Right atrium auricular region (tissue), 2 donors: ENCODE results near the gene TRIAP1. TPM values are rescaled to one million over a fixed set of nuclear protein-coding genes. Genes with fewer than 3 reads are reported as not detected.

Source experiments
- DNase-seq: peaks from one replicate; pipeline ENCODE4 v3.0.0-alpha.2; 2019; ENCODE audit warnings: low spot score
- H3K27ac ChIP-seq, 2 donors: fragments of 200-600 bp; sonication (generic); 1 replicate in 1 of 2; 2 replicates in 1 of 2; pipeline ENCODE4 v1.5.1; 2016 to 2019
- H3K27me3 ChIP-seq, 2 donors: fragments of 200-600 bp; sonication (generic); one replicate each; pipeline versions ENCODE4 v1.5.1 to v1.6.0; 2017 to 2019
- H3K36me3 ChIP-seq: fragments of 200-600 bp; sonication (generic); one replicate; pipeline ENCODE4 v1.5.1; 2016
- H3K4me1 ChIP-seq, 2 donors: fragments of 200-600 bp; sonication (generic); one replicate each; pipeline versions ENCODE4 v1.5.1 to v1.6.0; 2017 to 2019
- H3K4me3 ChIP-seq, 2 donors: fragments of 200-600 bp; sonication (generic); 1 replicate in 1 of 2; 2 replicates in 1 of 2; pipeline ENCODE4 v1.5.1; 2017 to 2019; ENCODE audit warnings: mild to moderate bottlenecking in 1 of 2, moderate library complexity in 1 of 2
- H3K9me3 ChIP-seq, 2 donors: fragments of 200-600 bp; sonication (generic); one replicate each; pipeline ENCODE4 v1.5.1; 2019
- CTCF ChIP-seq, 2 donors: fragments of 200-600 bp; sonication (generic); IDR thresholded peaks; one replicate each; pipeline ENCODE4 v1.5.1; 2019; ENCODE audit warnings: antibody characterized with exemption in 2 of 2
- total RNA-seq, 2 donors: library from RNA; depleted of rRNA; stranded (reverse); fragments of >200 nt; gene quantifications; one replicate each; pipeline ENCODE4 v1.1.0, GENCODE V29; 2016

TRIAP1 gene
- total RNA-seq, 2 donors from 2014 or later: 8.9 to 9.2 TPM

- Histone ChIP-seq H3K9me3 (no peaks in the 10 kb centered on the region), H3K27me3 (no peaks in the 10 kb centered on the region), H3K4me3 (no peak overlapping the region), H3K36me3 (no peaks in the 10 kb centered on the region), H3K27ac (no peak overlapping the region), H3K4me1 (no peaks in the 10 kb centered on the region)
- no peak for TF ChIP-seq CTCF (IDR thresholded peaks at IDR 0.05)
- no peak for DNase-seq
These were observed 39.6 kb downstream of the TRIAP1 start for GRCh38 chr12:120406553-120406952.

GRCh38 chr12:120406069-120406468 lies 40.1 kb downstream of the TRIAP1 start:
- DNase-seq: no peak
- no peak overlapping the region for H3K4me3 ChIP-seq
- no peak overlapping the region for H3K27ac ChIP-seq
- H3K36me3 ChIP-seq: no peaks in the 10 kb centered on the region
- H3K27me3 ChIP-seq: no peaks in the 10 kb centered on the region
- TF ChIP-seq CTCF (IDR thresholded peaks at IDR 0.05): no peak
- H3K9me3 ChIP-seq: no peaks in the 10 kb centered on the region
- no peaks in the 10 kb centered on the region for H3K4me1 ChIP-seq

GRCh38 chr12:120404271-120404670 lies 41.9 kb downstream of the TRIAP1 start:
- no peak for TF ChIP-seq CTCF (IDR thresholded peaks at IDR 0.05)
- no peak for DNase-seq

GRCh38 chr12:120403869-120404268 lies 42.3 kb downstream of the TRIAP1 start:
- no peak for DNase-seq
- no peak for TF ChIP-seq CTCF (IDR thresholded peaks at IDR 0.05)

More at GRCh38 chr12:120404271-120404670, 41.9 kb downstream of the TRIAP1 start:
- Histone ChIP-seq H3K9me3 (no peaks in the 10 kb centered on the region), H3K36me3 (no peaks in the 10 kb centered on the region), H3K27ac (no peak overlapping the region), H3K27me3 (no peaks in the 10 kb centered on the region), H3K4me3 (no peak overlapping the region), H3K4me1 (no peaks in the 10 kb centered on the region)

GRCh38 chr12:120402217-120402616 lies 44.0 kb downstream of the TRIAP1 start:
- H3K4me1 ChIP-seq: no peaks in the 10 kb centered on the region
- H3K9me3 ChIP-seq: no peaks in the 10 kb centered on the region
- no peak overlapping the region for H3K27ac ChIP-seq
- H3K27me3 ChIP-seq: no peaks in the 10 kb centered on the region
- H3K4me3 ChIP-seq: no peak overlapping the region
- H3K36me3 ChIP-seq: no peaks in the 10 kb centered on the region
- no peak for TF ChIP-seq CTCF (IDR thresholded peaks at IDR 0.05)
- DNase-seq: no peak

More at GRCh38 chr12:120403869-120404268, 42.3 kb downstream of the TRIAP1 start:
- no peaks in the 10 kb centered on the region for H3K27me3 ChIP-seq
- no peaks in the 10 kb centered on the region for H3K4me1 ChIP-seq
- H3K4me3 ChIP-seq: no peak overlapping the region
- no peak overlapping the region for H3K27ac ChIP-seq
- no peaks in the 10 kb centered on the region for H3K36me3 ChIP-seq
- H3K9me3 ChIP-seq: no peaks in the 10 kb centered on the region

GRCh38 chr12:120399531-120399930 lies 46.7 kb downstream of the TRIAP1 start:
- Histone ChIP-seq H3K27ac (no peak overlapping the region), H3K4me3 (no peak overlapping the region), H3K36me3 (no peaks in the 10 kb centered on the region), H3K9me3 (no peaks in the 10 kb centered on the region), H3K4me1 (no peaks in the 10 kb centered on the region), H3K27me3 (no peaks in the 10 kb centered on the region)
- TF ChIP-seq CTCF (IDR thresholded peaks at IDR 0.05): no peak
- no peak for DNase-seq
